ENCODE results near the gene RPL27.

- TF ChIP-seq, protein P1, sequence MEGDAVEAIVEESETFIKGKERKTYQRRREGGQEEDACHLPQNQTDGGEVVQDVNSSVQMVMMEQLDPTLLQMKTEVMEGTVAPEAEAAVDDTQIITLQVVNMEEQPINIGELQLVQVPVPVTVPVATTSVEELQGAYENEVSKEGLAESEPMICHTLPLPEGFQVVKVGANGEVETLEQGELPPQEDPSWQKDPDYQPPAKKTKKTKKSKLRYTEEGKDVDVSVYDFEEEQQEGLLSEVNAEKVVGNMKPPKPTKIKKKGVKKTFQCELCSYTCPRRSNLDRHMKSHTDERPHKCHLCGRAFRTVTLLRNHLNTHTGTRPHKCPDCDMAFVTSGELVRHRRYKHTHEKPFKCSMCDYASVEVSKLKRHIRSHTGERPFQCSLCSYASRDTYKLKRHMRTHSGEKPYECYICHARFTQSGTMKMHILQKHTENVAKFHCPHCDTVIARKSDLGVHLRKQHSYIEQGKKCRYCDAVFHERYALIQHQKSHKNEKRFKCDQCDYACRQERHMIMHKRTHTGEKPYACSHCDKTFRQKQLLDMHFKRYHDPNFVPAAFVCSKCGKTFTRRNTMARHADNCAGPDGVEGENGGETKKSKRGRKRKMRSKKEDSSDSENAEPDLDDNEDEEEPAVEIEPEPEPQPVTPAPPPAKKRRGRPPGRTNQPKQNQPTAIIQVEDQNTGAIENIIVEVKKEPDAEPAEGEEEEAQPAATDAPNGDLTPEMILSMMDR (IDR thresholded peaks at IDR 0.05): no peak
- no peak for TF ChIP-seq POLR2A (IDR thresholded peaks at IDR 0.05)
Measured at GRCh38 chr17:42975265-42975664, 23.0 kb upstream of the RPL27 start.
